ENCODE measurements around the gene RASSF10.
A peak's percentile ranks its signal among the peaks of the same experiment; 100 is the strongest.

The RASSF10 gene

GRCh38 chr11:13008625-13009475 is at the start of gene RASSF10:
Gene RASSF10 (plus strand): TSS chr11:13009316. CDS start chr11:13009577, 261 bp downstream.
- DNase-seq (ENCODE audit: low read depth) = no peak

GRCh38 chr11:12961615-12962014 is 47.5 kb upstream of the RASSF10 start:
- DNase-seq (ENCODE audit: low read depth) = peak; percentile 3

- no peak for DNase-seq (ENCODE audit: low read depth)
Measured at GRCh38 chr11:12962306-12962705, 46.8 kb upstream of the RASSF10 start.

GRCh38 chr11:12963051-12963450 is 46.1 kb upstream of the RASSF10 start:
- DNase-seq (ENCODE audit: low read depth) = no peak

- DNase-seq (ENCODE audit: low read depth) = peak; percentile 26
Measured at GRCh38 chr11:12963792-12964536, 45.2 kb upstream of the RASSF10 start.

- no peak for DNase-seq (ENCODE audit: low read depth)
Measured at GRCh38 chr11:12964650-12965049, 44.5 kb upstream of the RASSF10 start.

GRCh38 chr11:12966002-12966401 is 43.1 kb upstream of the RASSF10 start:
- DNase-seq (ENCODE audit: low read depth) = no peak

GRCh38 chr11:12968101-12968500 is 41.0 kb upstream of the RASSF10 start:
- no peak for DNase-seq (ENCODE audit: low read depth)

- DNase-seq (ENCODE audit: low read depth) = no peak
Measured at GRCh38 chr11:12968826-12969225, 40.3 kb upstream of the RASSF10 start.

GRCh38 chr11:12971955-12972354 is 37.2 kb upstream of the RASSF10 start:
- DNase-seq (ENCODE audit: low read depth) = no peak

GRCh38 chr11:12973528-12974181 is 35.5 kb upstream of the RASSF10 start:
- DNase-seq (ENCODE audit: low read depth) = no peak

- no peak for DNase-seq (ENCODE audit: low read depth)
Measured at GRCh38 chr11:12975195-12975594, 33.9 kb upstream of the RASSF10 start.

GRCh38 chr11:12979928-12980689 is 29.0 kb upstream of the RASSF10 start:
- no peak for DNase-seq (ENCODE audit: low read depth)

- no peak for DNase-seq (ENCODE audit: low read depth)
Measured at GRCh38 chr11:12981676-12982522, 27.2 kb upstream of the RASSF10 start.

- DNase-seq (ENCODE audit: low read depth) = no peak
Measured at GRCh38 chr11:12983336-12983735, 25.8 kb upstream of the RASSF10 start.

- DNase-seq (ENCODE audit: low read depth) = no peak
Measured at GRCh38 chr11:12986194-12986898, 22.8 kb upstream of the RASSF10 start.

GRCh38 chr11:12989428-12990161 is 19.5 kb upstream of the RASSF10 start:
- no peak for DNase-seq (ENCODE audit: low read depth)

- DNase-seq (ENCODE audit: low read depth) = no peak
Measured at GRCh38 chr11:12990162-12990480, 19.0 kb upstream of the RASSF10 start.

- no peak for DNase-seq (ENCODE audit: low read depth)
Measured at GRCh38 chr11:12991426-12991825, 17.7 kb upstream of the RASSF10 start.

GRCh38 chr11:12993626-12994025 is 15.5 kb upstream of the RASSF10 start:
- DNase-seq (ENCODE audit: low read depth) = no peak

Data from GM04504 (cell line).